Fibroblast of villous mesenchyme (primary cell): ENCODE measurements around the gene NR3C2. TPM values are rescaled to one million over a fixed set of nuclear protein-coding genes. Genes with fewer than 3 reads are reported as not detected.

ENCODE experiments used
- DNase-seq: peaks from one replicate; pipeline ENCODE4 v3.0.0-alpha.2; 2010; ENCODE audit warnings: low read depth
- H3K4me3 ChIP-seq: 2 replicates; pipeline ENCODE4 v1.5.1; 2011; ENCODE audit warnings: low read depth, mild to moderate bottlenecking, low read length
- CTCF ChIP-seq: IDR thresholded peaks from 2 replicates; pipeline ENCODE4 v1.5.1; 2012; ENCODE audit warnings: low read depth, mild to moderate bottlenecking, low read length; ENCODE audit not compliant: insufficient read depth
- total RNA-seq: library from RNA; depleted of rRNA; stranded (reverse); fragments of >200 nt; gene quantifications from 2 replicates; pipeline ENCODE4 v1.2.3, GENCODE V29; 2012

Gene NR3C2
- total RNA-seq, 1 donor: under 0.01 TPM

GRCh38 chr4:148266240-148266639 is 176.0 kb downstream of the NR3C2 start:
- no peak overlapping the region for H3K4me3 ChIP-seq
- no peak for DNase-seq
- no peak for TF ChIP-seq CTCF

- no peak for TF ChIP-seq CTCF
- no peak overlapping the region for H3K4me3 ChIP-seq
- no peak for DNase-seq
Measured at GRCh38 chr4:148265627-148266026, 176.6 kb downstream of the NR3C2 start.

- no peak for TF ChIP-seq CTCF
- DNase-seq: no peak
Measured at GRCh38 chr4:148263802-148264201, 178.4 kb downstream of the NR3C2 start.

GRCh38 chr4:148263127-148263526 is 179.1 kb downstream of the NR3C2 start:
- no peak for TF ChIP-seq CTCF
- DNase-seq: no peak
- no peak overlapping the region for H3K4me3 ChIP-seq

More at GRCh38 chr4:148263802-148264201, 178.4 kb downstream of the NR3C2 start:
- H3K4me3 ChIP-seq: no peak overlapping the region

- peak; percentile 78 for DNase-seq
- no peak for TF ChIP-seq CTCF
- no peak overlapping the region for H3K4me3 ChIP-seq
Measured at GRCh38 chr4:148261848-148262247, 180.4 kb downstream of the NR3C2 start.

GRCh38 chr4:148259841-148260240 is 182.4 kb downstream of the NR3C2 start:
- H3K4me3 ChIP-seq: no peak overlapping the region
- no peak for TF ChIP-seq CTCF
- no peak for DNase-seq

- TF ChIP-seq CTCF: no peak
- H3K4me3 ChIP-seq: no peak overlapping the region
- no peak for DNase-seq
Measured at GRCh38 chr4:148258535-148258934, 183.7 kb downstream of the NR3C2 start.
